Measurements from ENCODE around the gene SALL2.

DNA sequence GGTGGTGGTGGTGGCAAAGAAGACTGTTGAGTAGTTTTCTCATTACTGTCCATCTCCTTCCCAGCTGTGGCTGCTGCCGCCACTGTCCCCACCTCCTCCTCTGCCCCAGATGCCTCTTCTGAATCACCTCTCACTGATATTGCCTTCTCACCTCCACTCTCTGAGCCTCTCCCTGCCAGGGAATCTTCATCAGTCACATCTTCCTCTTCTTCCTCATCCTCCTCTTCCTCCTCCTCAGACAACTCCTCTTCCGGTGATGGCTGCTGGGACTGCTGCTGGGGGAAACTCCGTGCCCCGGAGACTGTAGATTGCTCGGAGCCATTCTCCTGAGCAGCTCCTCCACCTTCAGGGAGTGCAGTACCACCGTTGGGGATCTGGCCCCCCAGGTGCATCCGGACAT lies 2.9 kb downstream of the SALL2 start:
- TF ChIP-seq, protein P1, sequence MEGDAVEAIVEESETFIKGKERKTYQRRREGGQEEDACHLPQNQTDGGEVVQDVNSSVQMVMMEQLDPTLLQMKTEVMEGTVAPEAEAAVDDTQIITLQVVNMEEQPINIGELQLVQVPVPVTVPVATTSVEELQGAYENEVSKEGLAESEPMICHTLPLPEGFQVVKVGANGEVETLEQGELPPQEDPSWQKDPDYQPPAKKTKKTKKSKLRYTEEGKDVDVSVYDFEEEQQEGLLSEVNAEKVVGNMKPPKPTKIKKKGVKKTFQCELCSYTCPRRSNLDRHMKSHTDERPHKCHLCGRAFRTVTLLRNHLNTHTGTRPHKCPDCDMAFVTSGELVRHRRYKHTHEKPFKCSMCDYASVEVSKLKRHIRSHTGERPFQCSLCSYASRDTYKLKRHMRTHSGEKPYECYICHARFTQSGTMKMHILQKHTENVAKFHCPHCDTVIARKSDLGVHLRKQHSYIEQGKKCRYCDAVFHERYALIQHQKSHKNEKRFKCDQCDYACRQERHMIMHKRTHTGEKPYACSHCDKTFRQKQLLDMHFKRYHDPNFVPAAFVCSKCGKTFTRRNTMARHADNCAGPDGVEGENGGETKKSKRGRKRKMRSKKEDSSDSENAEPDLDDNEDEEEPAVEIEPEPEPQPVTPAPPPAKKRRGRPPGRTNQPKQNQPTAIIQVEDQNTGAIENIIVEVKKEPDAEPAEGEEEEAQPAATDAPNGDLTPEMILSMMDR (IDR thresholded peaks at IDR 0.05; ENCODE audit: borderline replicate concordance, extremely low read depth, low read length, poor library complexity, severe bottlenecking), result no peak
- no peak for TF ChIP-seq EZH2 (IDR thresholded peaks at IDR 0.05; ENCODE audit: borderline replicate concordance, low read depth, low read length, severe bottlenecking)
